Measurements from ENCODE around the gene CRX.

DNA sequence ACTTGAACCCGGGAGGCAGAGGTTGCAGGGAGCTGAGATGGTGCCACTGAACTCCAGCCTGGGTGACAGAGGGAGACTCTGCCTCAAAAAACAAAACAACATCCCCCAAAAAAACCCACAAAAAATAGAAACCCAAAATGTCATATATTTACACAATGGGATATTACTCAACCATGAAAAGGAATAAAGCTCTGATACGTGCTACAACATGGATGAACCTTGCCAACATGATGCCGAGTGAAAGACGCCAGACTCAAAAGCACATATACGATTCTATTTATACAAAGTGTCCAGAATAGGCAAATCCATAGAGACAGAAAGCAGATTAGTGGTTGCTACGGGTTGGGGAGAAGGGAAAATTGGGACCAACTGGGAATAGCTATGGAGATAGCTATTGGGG is 15.3 kb upstream of the CRX start:
- TF ChIP-seq RAD21 (CRISPR knock-in tag; IDR thresholded peaks at IDR 0.05) (no peak), KDM1A (CRISPR knock-in tag; IDR thresholded peaks at IDR 0.05) (no peak), ZNF382 (CRISPR knock-in tag; IDR thresholded peaks at IDR 0.05; ENCODE audit: borderline replicate concordance) (no peak), ZKSCAN1 (IDR thresholded peaks at IDR 0.05; ENCODE audit: low read length) (no peak), POLR2A (IDR thresholded peaks at IDR 0.05; ENCODE audit: insufficient read depth in 1 of 2, low read depth in 2 of 2, low read length in 2 of 2) (no peak)
- TF ChIP-seq, protein P1, sequence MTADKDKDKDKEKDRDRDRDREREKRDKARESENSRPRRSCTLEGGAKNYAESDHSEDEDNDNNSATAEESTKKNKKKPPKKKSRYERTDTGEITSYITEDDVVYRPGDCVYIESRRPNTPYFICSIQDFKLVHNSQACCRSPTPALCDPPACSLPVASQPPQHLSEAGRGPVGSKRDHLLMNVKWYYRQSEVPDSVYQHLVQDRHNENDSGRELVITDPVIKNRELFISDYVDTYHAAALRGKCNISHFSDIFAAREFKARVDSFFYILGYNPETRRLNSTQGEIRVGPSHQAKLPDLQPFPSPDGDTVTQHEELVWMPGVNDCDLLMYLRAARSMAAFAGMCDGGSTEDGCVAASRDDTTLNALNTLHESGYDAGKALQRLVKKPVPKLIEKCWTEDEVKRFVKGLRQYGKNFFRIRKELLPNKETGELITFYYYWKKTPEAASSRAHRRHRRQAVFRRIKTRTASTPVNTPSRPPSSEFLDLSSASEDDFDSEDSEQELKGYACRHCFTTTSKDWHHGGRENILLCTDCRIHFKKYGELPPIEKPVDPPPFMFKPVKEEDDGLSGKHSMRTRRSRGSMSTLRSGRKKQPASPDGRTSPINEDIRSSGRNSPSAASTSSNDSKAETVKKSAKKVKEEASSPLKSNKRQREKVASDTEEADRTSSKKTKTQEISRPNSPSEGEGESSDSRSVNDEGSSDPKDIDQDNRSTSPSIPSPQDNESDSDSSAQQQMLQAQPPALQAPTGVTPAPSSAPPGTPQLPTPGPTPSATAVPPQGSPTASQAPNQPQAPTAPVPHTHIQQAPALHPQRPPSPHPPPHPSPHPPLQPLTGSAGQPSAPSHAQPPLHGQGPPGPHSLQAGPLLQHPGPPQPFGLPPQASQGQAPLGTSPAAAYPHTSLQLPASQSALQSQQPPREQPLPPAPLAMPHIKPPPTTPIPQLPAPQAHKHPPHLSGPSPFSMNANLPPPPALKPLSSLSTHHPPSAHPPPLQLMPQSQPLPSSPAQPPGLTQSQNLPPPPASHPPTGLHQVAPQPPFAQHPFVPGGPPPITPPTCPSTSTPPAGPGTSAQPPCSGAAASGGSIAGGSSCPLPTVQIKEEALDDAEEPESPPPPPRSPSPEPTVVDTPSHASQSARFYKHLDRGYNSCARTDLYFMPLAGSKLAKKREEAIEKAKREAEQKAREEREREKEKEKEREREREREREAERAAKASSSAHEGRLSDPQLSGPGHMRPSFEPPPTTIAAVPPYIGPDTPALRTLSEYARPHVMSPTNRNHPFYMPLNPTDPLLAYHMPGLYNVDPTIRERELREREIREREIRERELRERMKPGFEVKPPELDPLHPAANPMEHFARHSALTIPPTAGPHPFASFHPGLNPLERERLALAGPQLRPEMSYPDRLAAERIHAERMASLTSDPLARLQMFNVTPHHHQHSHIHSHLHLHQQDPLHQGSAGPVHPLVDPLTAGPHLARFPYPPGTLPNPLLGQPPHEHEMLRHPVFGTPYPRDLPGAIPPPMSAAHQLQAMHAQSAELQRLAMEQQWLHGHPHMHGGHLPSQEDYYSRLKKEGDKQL (CRISPR knock-in tag; IDR thresholded peaks at IDR 0.05; ENCODE audit: low read depth): no peak

Measured in HepG2 (cell line).